ENCODE data around the gene LRRTM4. TPM values are rescaled to one million over a fixed set of nuclear protein-coding genes. Genes with fewer than 3 reads are reported as not detected.

Gene LRRTM4
- total and polyA plus RNA-seq, 2 experiments from 2014 or later, result 4.5 to 15.4 TPM

DNA sequence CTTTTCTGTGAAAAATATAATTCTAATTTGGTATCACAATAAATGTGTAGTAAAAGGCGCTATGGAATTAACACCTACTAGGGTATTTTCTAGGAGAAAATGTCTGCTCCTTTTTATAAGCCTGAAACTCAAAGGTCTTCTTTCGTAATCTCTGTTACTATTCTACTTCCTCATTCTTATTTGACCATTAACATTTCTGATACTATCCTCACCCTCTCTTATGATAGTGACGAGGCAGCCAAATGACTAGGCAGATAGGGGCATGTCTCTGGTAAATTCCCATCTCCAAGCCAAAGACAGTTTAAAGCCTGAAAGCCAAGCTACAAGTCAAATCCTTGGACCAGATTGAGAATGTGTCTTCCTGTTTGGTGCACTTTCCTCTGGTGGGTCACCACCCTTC lies 251.7 kb downstream of the LRRTM4 start:
- peaks cover 11% of the 10 kb centered on the region; the same call in 1 of the 3 replicates for H3K9me3 Mint-ChIP-seq
- peaks cover 2% of the 10 kb centered on the region; the same call in 1 of the 3 replicates for H3K4me1 Mint-ChIP-seq
- no peak overlapping the region for H2AFZ ChIP-seq
- no peaks in the 10 kb centered on the region for H3K4me1 ChIP-seq (ENCODE audit: insufficient read depth)
- H3K27ac Mint-ChIP-seq, result no peak overlapping the region
- no peak overlapping the region for H3K4me3 Mint-ChIP-seq
- TF ChIP-seq JUNB (IDR thresholded peaks at IDR 0.05; ENCODE audit: unreplicated experiment) (no peak), POLR2AphosphoS5 (IDR thresholded peaks at IDR 0.05; ENCODE audit: low read depth) (no peak), ZNF114 (CRISPR knock-in tag; IDR thresholded peaks at IDR 0.05) (no peak), STAT1 (IDR thresholded peaks at IDR 0.05; ENCODE audit: unreplicated experiment) (no peak), NANOG (IDR thresholded peaks at IDR 0.05; ENCODE audit: borderline replicate concordance) (no peak), EZH2 (IDR thresholded peaks at IDR 0.05; ENCODE audit: low read depth, unreplicated experiment) (no peak), CREB1 (CRISPR knock-in tag; IDR thresholded peaks at IDR 0.05; ENCODE audit: low read depth) (no peak), EZH2phosphoT487 (IDR thresholded peaks at IDR 0.05; ENCODE audit: unreplicated experiment) (no peak), ZNF331 (CRISPR knock-in tag; IDR thresholded peaks at IDR 0.05; ENCODE audit: low read depth) (no peak)
- TF ChIP-seq, protein P1, sequence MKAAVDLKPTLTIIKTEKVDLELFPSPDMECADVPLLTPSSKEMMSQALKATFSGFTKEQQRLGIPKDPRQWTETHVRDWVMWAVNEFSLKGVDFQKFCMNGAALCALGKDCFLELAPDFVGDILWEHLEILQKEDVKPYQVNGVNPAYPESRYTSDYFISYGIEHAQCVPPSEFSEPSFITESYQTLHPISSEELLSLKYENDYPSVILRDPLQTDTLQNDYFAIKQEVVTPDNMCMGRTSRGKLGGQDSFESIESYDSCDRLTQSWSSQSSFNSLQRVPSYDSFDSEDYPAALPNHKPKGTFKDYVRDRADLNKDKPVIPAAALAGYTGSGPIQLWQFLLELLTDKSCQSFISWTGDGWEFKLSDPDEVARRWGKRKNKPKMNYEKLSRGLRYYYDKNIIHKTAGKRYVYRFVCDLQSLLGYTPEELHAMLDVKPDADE (IDR thresholded peaks at IDR 0.05), result no peak
- TF ChIP-seq, protein P2, sequence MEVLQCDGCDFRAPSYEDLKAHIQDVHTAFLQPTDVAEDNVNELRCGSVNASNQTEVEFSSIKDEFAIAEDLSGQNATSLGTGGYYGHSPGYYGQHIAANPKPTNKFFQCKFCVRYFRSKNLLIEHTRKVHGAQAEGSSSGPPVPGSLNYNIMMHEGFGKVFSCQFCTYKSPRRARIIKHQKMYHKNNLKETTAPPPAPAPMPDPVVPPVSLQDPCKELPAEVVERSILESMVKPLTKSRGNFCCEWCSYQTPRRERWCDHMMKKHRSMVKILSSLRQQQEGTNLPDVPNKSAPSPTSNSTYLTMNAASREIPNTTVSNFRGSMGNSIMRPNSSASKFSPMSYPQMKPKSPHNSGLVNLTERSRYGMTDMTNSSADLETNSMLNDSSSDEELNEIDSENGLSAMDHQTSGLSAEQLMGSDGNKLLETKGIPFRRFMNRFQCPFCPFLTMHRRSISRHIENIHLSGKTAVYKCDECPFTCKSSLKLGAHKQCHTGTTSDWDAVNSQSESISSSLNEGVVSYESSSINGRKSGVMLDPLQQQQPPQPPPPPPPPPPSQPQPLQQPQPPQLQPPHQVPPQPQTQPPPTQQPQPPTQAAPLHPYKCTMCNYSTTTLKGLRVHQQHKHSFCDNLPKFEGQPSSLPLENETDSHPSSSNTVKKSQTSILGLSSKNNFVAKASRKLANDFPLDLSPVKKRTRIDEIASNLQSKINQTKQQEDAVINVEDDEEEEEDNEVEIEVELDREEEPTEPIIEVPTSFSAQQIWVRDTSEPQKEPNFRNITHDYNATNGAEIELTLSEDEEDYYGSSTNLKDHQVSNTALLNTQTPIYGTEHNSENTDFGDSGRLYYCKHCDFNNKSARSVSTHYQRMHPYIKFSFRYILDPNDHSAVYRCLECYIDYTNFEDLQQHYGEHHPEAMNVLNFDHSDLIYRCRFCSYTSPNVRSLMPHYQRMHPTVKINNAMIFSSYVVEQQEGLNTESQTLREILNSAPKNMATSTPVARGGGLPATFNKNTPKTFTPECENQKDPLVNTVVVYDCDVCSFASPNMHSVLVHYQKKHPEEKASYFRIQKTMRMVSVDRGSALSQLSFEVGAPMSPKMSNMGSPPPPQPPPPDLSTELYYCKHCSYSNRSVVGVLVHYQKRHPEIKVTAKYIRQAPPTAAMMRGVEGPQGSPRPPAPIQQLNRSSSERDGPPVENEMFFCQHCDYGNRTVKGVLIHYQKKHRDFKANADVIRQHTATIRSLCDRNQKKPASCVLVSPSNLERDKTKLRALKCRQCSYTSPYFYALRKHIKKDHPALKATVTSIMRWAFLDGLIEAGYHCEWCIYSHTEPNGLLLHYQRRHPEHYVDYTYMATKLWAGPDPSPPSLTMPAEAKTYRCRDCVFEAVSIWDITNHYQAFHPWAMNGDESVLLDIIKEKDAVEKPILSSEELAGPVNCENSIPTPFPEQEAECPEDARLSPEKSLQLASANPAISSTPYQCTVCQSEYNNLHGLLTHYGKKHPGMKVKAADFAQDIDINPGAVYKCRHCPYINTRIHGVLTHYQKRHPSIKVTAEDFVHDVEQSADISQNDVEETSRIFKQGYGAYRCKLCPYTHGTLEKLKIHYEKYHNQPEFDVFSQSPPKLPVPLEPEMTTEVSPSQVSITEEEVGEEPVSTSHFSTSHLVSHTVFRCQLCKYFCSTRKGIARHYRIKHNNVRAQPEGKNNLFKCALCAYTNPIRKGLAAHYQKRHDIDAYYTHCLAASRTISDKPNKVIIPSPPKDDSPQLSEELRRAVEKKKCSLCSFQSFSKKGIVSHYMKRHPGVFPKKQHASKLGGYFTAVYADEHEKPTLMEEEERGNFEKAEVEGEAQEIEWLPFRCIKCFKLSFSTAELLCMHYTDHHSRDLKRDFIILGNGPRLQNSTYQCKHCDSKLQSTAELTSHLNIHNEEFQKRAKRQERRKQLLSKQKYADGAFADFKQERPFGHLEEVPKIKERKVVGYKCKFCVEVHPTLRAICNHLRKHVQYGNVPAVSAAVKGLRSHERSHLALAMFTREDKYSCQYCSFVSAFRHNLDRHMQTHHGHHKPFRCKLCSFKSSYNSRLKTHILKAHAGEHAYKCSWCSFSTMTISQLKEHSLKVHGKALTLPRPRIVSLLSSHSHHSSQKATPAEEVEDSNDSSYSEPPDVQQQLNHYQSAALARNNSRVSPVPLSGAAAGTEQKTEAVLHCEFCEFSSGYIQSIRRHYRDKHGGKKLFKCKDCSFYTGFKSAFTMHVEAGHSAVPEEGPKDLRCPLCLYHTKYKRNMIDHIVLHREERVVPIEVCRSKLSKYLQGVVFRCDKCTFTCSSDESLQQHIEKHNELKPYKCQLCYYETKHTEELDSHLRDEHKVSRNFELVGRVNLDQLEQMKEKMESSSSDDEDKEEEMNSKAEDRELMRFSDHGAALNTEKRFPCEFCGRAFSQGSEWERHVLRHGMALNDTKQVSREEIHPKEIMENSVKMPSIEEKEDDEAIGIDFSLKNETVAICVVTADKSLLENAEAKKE (CRISPR knock-in tag; IDR thresholded peaks at IDR 0.05), result no peak
- TF ChIP-seq, protein P3, sequence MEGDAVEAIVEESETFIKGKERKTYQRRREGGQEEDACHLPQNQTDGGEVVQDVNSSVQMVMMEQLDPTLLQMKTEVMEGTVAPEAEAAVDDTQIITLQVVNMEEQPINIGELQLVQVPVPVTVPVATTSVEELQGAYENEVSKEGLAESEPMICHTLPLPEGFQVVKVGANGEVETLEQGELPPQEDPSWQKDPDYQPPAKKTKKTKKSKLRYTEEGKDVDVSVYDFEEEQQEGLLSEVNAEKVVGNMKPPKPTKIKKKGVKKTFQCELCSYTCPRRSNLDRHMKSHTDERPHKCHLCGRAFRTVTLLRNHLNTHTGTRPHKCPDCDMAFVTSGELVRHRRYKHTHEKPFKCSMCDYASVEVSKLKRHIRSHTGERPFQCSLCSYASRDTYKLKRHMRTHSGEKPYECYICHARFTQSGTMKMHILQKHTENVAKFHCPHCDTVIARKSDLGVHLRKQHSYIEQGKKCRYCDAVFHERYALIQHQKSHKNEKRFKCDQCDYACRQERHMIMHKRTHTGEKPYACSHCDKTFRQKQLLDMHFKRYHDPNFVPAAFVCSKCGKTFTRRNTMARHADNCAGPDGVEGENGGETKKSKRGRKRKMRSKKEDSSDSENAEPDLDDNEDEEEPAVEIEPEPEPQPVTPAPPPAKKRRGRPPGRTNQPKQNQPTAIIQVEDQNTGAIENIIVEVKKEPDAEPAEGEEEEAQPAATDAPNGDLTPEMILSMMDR (conservative IDR thresholded peaks at IDR 0.05; ENCODE audit: low read depth in 2 of 2), result no peak
- TF ChIP-seq, protein P4, sequence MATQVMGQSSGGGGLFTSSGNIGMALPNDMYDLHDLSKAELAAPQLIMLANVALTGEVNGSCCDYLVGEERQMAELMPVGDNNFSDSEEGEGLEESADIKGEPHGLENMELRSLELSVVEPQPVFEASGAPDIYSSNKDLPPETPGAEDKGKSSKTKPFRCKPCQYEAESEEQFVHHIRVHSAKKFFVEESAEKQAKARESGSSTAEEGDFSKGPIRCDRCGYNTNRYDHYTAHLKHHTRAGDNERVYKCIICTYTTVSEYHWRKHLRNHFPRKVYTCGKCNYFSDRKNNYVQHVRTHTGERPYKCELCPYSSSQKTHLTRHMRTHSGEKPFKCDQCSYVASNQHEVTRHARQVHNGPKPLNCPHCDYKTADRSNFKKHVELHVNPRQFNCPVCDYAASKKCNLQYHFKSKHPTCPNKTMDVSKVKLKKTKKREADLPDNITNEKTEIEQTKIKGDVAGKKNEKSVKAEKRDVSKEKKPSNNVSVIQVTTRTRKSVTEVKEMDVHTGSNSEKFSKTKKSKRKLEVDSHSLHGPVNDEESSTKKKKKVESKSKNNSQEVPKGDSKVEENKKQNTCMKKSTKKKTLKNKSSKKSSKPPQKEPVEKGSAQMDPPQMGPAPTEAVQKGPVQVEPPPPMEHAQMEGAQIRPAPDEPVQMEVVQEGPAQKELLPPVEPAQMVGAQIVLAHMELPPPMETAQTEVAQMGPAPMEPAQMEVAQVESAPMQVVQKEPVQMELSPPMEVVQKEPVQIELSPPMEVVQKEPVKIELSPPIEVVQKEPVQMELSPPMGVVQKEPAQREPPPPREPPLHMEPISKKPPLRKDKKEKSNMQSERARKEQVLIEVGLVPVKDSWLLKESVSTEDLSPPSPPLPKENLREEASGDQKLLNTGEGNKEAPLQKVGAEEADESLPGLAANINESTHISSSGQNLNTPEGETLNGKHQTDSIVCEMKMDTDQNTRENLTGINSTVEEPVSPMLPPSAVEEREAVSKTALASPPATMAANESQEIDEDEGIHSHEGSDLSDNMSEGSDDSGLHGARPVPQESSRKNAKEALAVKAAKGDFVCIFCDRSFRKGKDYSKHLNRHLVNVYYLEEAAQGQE (IDR thresholded peaks at IDR 0.05; ENCODE audit: unreplicated experiment), result no peak
- H3K9me2 ChIP-seq (ENCODE audit: insufficient read depth), result no peaks in the 10 kb centered on the region
- no peaks in the 10 kb centered on the region for H3K27me3 ChIP-seq (ENCODE audit: insufficient read depth)
- H3K27ac ChIP-seq (ENCODE audit: low read depth), result no peak overlapping the region
- no peaks in the 10 kb centered on the region for H3K36me3 ChIP-seq (ENCODE audit: insufficient read depth)
- H3K79me2 ChIP-seq (replicated peaks; ENCODE audit: insufficient read depth), result no peaks in the 10 kb centered on the region
- H3K4me2 ChIP-seq, result no peak overlapping the region
- H3K27me3 Mint-ChIP-seq (ENCODE audit: insufficient read depth, low read depth, poor library complexity), result peaks cover 1% of the 10 kb centered on the region
- H3K4me3 ChIP-seq, result no peak overlapping the region
- ATAC-seq (no peak), DNase-seq (ENCODE audit: low spot score) (no peak)
- no peaks in the 10 kb centered on the region for H3F3A ChIP-seq (replicated peaks; ENCODE audit: low read depth)
- peaks cover 7% of the 10 kb centered on the region; the same call in 1 of the 3 replicates for H3K36me3 Mint-ChIP-seq (ENCODE audit: low read depth)
- H4K20me1 ChIP-seq (replicated peaks; ENCODE audit: insufficient read depth), result no peaks in the 10 kb centered on the region
